Hepatocyte (in vitro differentiated cells): ENCODE measurements around the gene PAX6.

Source experiments
- EZH2 ChIP-seq: fragments of 200-600 bp; sonication (generic); IDR thresholded peaks from 2 replicates; pipeline ENCODE4 v1.6.1; 2016; ENCODE audit warnings: antibody characterized with exemption, mild to moderate bottlenecking, borderline replicate concordance
- TF ChIP-seq, protein P1 (sequence below): fragments of 200-600 bp; sonication (generic); IDR thresholded peaks from 2 replicates; pipeline ENCODE4 v1.5.1; 2016; ENCODE audit warnings: antibody characterized with exemption, mild to moderate bottlenecking; ENCODE audit not compliant: poor library complexity

DNA sequence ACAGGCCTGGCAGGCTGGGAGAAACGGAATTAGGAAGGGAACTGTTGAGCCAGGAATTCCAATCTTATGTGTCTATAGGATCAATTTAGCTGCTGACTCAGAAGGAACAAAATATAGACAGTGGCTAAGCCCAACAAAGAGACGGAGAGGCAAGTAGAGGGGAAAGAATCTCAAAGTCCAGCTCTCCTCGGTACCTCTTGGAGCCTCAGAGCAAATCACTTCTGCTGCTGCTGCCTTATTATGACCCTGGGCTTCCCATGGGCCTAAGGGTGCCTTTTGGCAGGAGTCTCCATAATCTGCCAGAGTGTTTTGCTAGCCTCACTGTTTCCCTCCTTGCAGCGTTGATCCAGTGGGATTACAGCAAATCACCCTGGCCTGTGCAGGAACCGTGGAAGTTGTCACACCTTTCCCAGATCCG, 31.7 kb downstream of the PAX6 start:
- TF ChIP-seq, protein P1, sequence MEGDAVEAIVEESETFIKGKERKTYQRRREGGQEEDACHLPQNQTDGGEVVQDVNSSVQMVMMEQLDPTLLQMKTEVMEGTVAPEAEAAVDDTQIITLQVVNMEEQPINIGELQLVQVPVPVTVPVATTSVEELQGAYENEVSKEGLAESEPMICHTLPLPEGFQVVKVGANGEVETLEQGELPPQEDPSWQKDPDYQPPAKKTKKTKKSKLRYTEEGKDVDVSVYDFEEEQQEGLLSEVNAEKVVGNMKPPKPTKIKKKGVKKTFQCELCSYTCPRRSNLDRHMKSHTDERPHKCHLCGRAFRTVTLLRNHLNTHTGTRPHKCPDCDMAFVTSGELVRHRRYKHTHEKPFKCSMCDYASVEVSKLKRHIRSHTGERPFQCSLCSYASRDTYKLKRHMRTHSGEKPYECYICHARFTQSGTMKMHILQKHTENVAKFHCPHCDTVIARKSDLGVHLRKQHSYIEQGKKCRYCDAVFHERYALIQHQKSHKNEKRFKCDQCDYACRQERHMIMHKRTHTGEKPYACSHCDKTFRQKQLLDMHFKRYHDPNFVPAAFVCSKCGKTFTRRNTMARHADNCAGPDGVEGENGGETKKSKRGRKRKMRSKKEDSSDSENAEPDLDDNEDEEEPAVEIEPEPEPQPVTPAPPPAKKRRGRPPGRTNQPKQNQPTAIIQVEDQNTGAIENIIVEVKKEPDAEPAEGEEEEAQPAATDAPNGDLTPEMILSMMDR: no peak
- TF ChIP-seq EZH2: no peak
